ENCODE results near the gene MIF4GD.

- TF ChIP-seq CTCF (IDR thresholded peaks at IDR 0.05) (no peak), POLR2A (IDR thresholded peaks at IDR 0.05; ENCODE audit: low read depth) (no peak), POLR2AphosphoS5 (IDR thresholded peaks at IDR 0.05) (no peak)
Observed at GRCh38 chr17:75241502-75241901, 29.5 kb downstream of the MIF4GD start.
